Measurements from ENCODE around the gene KRT15. TPM values are rescaled to one million over a fixed set of nuclear protein-coding genes. Genes with fewer than 3 reads are reported as not detected.
A peak's percentile ranks its signal among the peaks of the same experiment; 100 is the strongest.

KRT15 gene
- total RNA-seq, 1 donor from 2014 or later: 2.9 TPM

DNA sequence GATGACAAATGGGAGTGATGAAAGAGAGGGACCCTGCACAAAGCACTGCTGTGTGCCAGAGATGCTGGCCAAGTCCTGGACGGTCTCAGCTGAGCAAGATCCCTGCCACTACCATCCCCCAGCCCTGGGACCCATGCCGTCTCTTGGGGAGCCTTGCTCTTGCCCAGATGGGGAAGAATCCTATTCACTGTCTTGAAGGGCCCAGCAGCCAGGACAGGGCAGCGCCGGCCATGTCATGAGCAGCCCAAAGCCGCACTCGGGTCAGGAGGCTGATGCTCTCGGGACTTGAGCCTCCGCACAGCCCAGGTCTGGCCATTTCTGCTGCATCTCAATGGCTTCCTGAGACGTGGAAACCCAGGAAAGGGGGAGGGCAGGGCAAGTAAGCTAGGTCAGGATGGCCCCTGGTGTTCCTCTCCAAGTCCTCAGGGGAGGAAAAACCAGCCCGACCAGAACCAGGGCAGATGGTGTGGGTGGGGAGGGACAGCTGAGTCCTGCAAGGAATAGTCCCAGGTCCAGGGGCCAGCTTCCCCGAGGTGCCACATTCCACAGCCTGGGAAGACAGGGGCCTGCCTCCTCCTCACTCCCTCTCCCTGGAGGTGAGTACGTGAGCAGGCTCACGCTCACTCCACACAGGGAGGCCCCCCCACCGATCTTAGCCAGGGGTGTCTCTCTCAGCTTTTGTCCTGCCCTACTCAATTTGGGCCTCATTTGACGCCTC lies 17.2 kb upstream of the KRT15 start:
- TF ChIP-seq, protein P1, sequence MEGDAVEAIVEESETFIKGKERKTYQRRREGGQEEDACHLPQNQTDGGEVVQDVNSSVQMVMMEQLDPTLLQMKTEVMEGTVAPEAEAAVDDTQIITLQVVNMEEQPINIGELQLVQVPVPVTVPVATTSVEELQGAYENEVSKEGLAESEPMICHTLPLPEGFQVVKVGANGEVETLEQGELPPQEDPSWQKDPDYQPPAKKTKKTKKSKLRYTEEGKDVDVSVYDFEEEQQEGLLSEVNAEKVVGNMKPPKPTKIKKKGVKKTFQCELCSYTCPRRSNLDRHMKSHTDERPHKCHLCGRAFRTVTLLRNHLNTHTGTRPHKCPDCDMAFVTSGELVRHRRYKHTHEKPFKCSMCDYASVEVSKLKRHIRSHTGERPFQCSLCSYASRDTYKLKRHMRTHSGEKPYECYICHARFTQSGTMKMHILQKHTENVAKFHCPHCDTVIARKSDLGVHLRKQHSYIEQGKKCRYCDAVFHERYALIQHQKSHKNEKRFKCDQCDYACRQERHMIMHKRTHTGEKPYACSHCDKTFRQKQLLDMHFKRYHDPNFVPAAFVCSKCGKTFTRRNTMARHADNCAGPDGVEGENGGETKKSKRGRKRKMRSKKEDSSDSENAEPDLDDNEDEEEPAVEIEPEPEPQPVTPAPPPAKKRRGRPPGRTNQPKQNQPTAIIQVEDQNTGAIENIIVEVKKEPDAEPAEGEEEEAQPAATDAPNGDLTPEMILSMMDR (IDR thresholded peaks at IDR 0.05; ENCODE audit: unreplicated experiment): no peak
- peaks cover 42% of the 10 kb centered on the region for H3K4me1 Mint-ChIP-seq (ENCODE audit: low read depth)
- H3K36me3 Mint-ChIP-seq (ENCODE audit: insufficient read depth): no peaks in the 10 kb centered on the region
- H3K27ac Mint-ChIP-seq: no peak overlapping the region
- no peak overlapping the region for H3K4me3 Mint-ChIP-seq (ENCODE audit: low read depth)
- no peaks in the 10 kb centered on the region for H3K27me3 Mint-ChIP-seq
- H3K9me3 Mint-ChIP-seq (ENCODE audit: low read depth): no peaks in the 10 kb centered on the region
- DNase-seq (ENCODE audit: low spot score, unreplicated experiment): no peak

DNA sequence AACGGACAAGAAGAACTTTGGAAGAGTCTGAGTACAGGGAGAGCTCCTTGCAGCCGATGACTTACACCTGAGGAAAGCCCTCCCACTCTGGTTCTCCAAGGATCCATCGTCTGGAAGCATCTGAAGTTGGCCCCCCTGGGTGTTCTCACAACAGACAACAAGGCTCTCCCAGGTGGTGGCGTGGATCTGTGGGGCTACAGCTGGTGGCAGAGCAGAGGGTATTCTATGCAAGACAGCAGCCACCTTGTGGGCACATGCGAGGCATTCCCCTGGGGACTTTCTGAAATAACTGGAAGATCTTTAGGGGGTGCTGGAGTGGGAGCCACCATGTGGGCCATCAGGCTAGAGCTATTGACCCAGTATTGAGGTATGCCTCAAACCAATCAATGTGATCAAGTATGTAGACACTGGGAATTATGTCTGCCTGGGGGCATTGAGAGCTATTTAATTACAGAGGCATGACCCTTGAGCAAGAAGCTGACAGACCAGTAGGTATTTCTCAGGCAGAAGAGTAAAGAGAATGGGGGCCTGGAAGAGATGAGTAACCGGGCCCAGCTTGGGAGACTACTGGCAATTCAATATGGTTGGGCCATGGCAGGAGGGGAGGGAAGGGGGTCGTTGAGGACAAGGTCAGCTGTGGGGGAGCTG lies 16.3 kb upstream of the KRT15 start:
- no peaks in the 10 kb centered on the region for H3K36me3 Mint-ChIP-seq (ENCODE audit: insufficient read depth)
- H3K27me3 Mint-ChIP-seq: no peaks in the 10 kb centered on the region
- TF ChIP-seq, protein P1 (IDR thresholded peaks at IDR 0.05; ENCODE audit: unreplicated experiment): no peak
- no peaks in the 10 kb centered on the region for H3K9me3 Mint-ChIP-seq (ENCODE audit: low read depth)
- H3K4me1 Mint-ChIP-seq (ENCODE audit: low read depth): peaks cover 43% of the 10 kb centered on the region
- no peak for DNase-seq (ENCODE audit: low spot score, unreplicated experiment)
- peak overlapping the region; percentile 16 for H3K27ac Mint-ChIP-seq
- H3K4me3 Mint-ChIP-seq (ENCODE audit: low read depth): no peak overlapping the region

DNA sequence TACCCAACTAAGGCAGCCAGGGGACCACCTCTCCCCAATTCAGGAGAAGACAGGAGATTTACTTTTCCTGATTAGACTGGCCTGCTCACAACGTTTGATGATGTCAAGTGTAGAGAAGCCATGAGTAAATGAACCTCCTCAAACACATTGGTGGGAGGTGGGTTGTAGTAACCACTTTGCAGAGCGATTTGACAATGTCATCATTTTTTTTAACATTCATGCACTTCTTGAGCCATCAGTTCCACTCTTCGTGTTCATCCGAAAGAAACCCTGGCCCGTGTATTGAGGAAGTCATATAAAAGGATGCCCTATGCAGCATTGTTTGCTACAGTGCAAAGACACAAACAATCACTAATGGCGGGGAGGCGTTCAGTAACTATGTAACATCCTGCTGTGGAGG lies 14.9 kb upstream of the KRT15 start:
- Mint-ChIP-seq H3K27me3 (no peaks in the 10 kb centered on the region), H3K27ac (no peak overlapping the region), H3K4me3 (ENCODE audit: low read depth) (no peak overlapping the region), H3K4me1 (ENCODE audit: low read depth) (peaks cover 52% of the 10 kb centered on the region), H3K9me3 (ENCODE audit: low read depth) (no peaks in the 10 kb centered on the region), H3K36me3 (ENCODE audit: insufficient read depth) (no peaks in the 10 kb centered on the region)
- no peak for DNase-seq (ENCODE audit: low spot score, unreplicated experiment)
- TF ChIP-seq, protein P1 (IDR thresholded peaks at IDR 0.05; ENCODE audit: unreplicated experiment): no peak

DNA sequence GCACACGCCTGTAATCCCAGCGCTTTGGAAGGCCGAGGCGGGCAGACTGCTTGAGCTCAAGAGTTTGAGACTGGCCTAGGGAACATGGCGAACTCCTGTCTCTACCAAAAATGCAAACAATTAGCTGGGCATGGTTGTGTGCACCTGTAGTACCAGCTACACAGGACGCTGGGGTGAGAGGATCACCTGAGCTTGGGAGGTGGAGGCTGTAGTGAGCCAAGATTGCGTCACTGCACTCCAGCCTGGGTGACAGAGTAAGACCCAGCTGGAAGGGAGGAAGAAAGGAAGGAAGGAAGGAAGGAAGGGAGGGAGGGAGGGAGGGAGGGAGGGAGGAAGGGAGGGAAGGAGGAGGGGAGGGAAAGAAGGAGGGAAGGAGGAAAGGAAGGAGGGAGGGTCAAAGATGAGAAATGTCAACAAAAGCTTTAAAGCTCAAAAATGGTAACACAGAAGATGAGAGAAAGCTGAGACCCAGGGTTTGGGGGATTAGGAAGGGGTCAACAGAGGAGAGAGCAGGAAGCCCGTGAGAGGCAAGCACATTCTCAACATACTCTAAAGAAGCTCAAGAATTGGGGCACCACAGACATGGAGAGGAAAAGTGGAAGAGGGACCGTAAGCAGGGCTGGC lies 14.4 kb upstream of the KRT15 start:
- Mint-ChIP-seq H3K4me1 (ENCODE audit: low read depth) (peaks cover 53% of the 10 kb centered on the region), H3K27ac (no peak overlapping the region), H3K36me3 (ENCODE audit: insufficient read depth) (no peaks in the 10 kb centered on the region), H3K4me3 (ENCODE audit: low read depth) (no peak overlapping the region), H3K27me3 (no peaks in the 10 kb centered on the region), H3K9me3 (ENCODE audit: low read depth) (no peaks in the 10 kb centered on the region)
- DNase-seq (ENCODE audit: low spot score, unreplicated experiment): no peak
- TF ChIP-seq, protein P1 (IDR thresholded peaks at IDR 0.05; ENCODE audit: unreplicated experiment): no peak

DNA sequence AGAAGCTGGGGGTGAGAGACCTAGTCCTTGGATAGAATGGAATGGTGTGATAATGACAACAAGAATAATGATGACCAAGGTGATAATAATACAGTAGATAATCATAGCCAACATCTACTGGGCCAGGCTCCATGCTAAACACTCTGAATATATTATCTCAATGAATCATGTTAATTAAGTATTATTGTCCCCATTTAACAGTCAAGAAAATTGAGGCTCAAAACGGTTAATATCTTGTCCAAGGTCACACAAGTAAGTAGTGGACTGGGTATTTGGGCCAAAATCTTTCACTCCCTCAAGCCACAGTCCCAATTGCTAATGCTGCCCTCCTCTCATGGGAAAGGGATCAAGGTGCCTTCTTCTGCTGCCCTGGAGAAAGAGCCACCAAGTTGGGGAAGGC lies 13.3 kb upstream of the KRT15 start:
- Mint-ChIP-seq H3K9me3 (ENCODE audit: low read depth) (no peaks in the 10 kb centered on the region), H3K36me3 (ENCODE audit: insufficient read depth) (peaks cover 1% of the 10 kb centered on the region), H3K4me3 (ENCODE audit: low read depth) (no peak overlapping the region), H3K27me3 (no peaks in the 10 kb centered on the region), H3K4me1 (ENCODE audit: low read depth) (peaks cover 52% of the 10 kb centered on the region), H3K27ac (no peak overlapping the region)
- TF ChIP-seq, protein P1 (IDR thresholded peaks at IDR 0.05; ENCODE audit: unreplicated experiment): no peak
- DNase-seq (ENCODE audit: low spot score, unreplicated experiment): no peak

All from progenitor cell of endocrine pancreas (in vitro differentiated cells).